CD14-positive monocyte (primary cell): ENCODE data around the gene PRAF2. TPM values are rescaled to one million over a fixed set of nuclear protein-coding genes. Genes with fewer than 3 reads are reported as not detected.

Experiments used
- DNase-seq, 3 donors: peaks; one replicate each; pipeline ENCODE4 v3.0.0-alpha.2; 2011 to 2022
- H2AFZ ChIP-seq: 2 replicates; pipeline ENCODE4 v1.6.0; 2012; ENCODE audit warnings: mild to moderate bottlenecking, low read depth, low read length, inconsistent platforms; ENCODE audit not compliant: insufficient read depth, poor library complexity, severe bottlenecking
- H3K27ac ChIP-seq, 2 donors: 1 replicate in 1 of 2; 2 replicates in 1 of 2; pipeline ENCODE4 v1.5.1; 2012 to 2013; ENCODE audit warnings: low read length in 2 of 2, control low read depth in 1 of 2, inconsistent platforms in 1 of 2, low read depth in 1 of 2, mild to moderate bottlenecking in 1 of 2
- H3K27me3 ChIP-seq, 2 donors: one replicate each; pipeline versions ENCODE4 v1.6.0 to v1.6.1; 2011 to 2013; ENCODE audit warnings: low read length in 2 of 2; ENCODE audit not compliant: control insufficient read depth in 2 of 2, insufficient read depth in 2 of 2
- H3K36me3 ChIP-seq, 2 donors: replicated peaks in 1 of 2; 1 replicate in 1 of 2; 2 replicates in 1 of 2; pipeline versions ENCODE4 v1.5.1 to v1.6.1; 2012 to 2013; ENCODE audit warnings: low read length in 2 of 2, control low read depth in 1 of 2, inconsistent platforms in 1 of 2, mild to moderate bottlenecking in 1 of 2; ENCODE audit not compliant: insufficient read depth in 2 of 2, control insufficient read depth in 1 of 2
- H3K4me1 ChIP-seq, 2 donors: 1 replicate in 1 of 2; 2 replicates in 1 of 2; pipeline versions ENCODE4 v1.5.1 to v1.6.1; 2012 to 2013; ENCODE audit warnings: low read length in 2 of 2, control low read depth in 1 of 2, inconsistent platforms in 1 of 2, mild to moderate bottlenecking in 1 of 2, moderate library complexity in 1 of 2; ENCODE audit not compliant: insufficient read depth in 2 of 2, control insufficient read depth in 1 of 2
- H3K4me2 ChIP-seq: replicated peaks from 2 replicates; pipeline ENCODE3; 2012; ENCODE audit warnings: low read length, moderate library complexity, mild to moderate bottlenecking; ENCODE audit not compliant: poor library complexity, severe bottlenecking; ENCODE audit errors: extremely low read depth
- H3K4me3 ChIP-seq, 3 experiments: fragments of 200-600 bp in 1 of 3; sonication (generic) in 1 of 3; replicated peaks in 1 of 3; 1 replicate in 2 of 3; 2 replicates in 1 of 3; pipeline ENCODE4 v1.5.1; 2011 to 2013; ENCODE audit warnings: low read length in 3 of 3, mild to moderate bottlenecking in 3 of 3, control low read depth in 2 of 3, low read depth in 2 of 3, inconsistent platforms in 1 of 3, moderate library complexity in 1 of 3
- H3K79me2 ChIP-seq: 2 replicates; pipeline ENCODE4 v1.6.0; 2012; ENCODE audit warnings: mild to moderate bottlenecking, control low read depth, inconsistent platforms, low read length, moderate library complexity; ENCODE audit not compliant: insufficient read depth
- H3K9ac ChIP-seq: 2 replicates; pipeline ENCODE4 v1.6.0; 2017; ENCODE audit warnings: low read length, mild to moderate bottlenecking; ENCODE audit not compliant: insufficient read depth, poor library complexity, severe bottlenecking
- H3K9me3 ChIP-seq, 2 donors: replicated peaks in 1 of 2; 1 replicate in 1 of 2; 2 replicates in 1 of 2; pipeline versions ENCODE4 v1.5.1 to v1.6.1; 2012 to 2013; ENCODE audit warnings: low read length in 2 of 2, control low read depth in 1 of 2; ENCODE audit not compliant: control insufficient read depth in 1 of 2, insufficient read depth in 1 of 2
- H4K20me1 ChIP-seq: 2 replicates; pipeline ENCODE4 v1.6.0; 2012; ENCODE audit warnings: mild to moderate bottlenecking, low read length, control low read depth, moderate library complexity; ENCODE audit not compliant: insufficient read depth
- H3K27ac Mint-ChIP-seq, 7 donors: one replicate each; pipeline ENCODE4 v1.8.0; 2020; ENCODE audit warnings: mild to moderate bottlenecking in 7 of 7, mixed read lengths in 7 of 7, moderate library complexity in 6 of 7, inconsistent platforms in 2 of 7
- H3K27me3 Mint-ChIP-seq, 3 donors: one replicate each; pipeline ENCODE4 v1.8.0; 2021 to 2022; ENCODE audit warnings: low read depth in 3 of 3, mild to moderate bottlenecking in 3 of 3, mixed read lengths in 3 of 3, moderate library complexity in 3 of 3, inconsistent platforms in 1 of 3
- H3K36me3 Mint-ChIP-seq, 2 donors: one replicate each; pipeline ENCODE4 v1.8.0; 2020; ENCODE audit warnings: mixed read lengths in 2 of 2, inconsistent platforms in 1 of 2, mild to moderate bottlenecking in 1 of 2
- H3K4me1 Mint-ChIP-seq: one replicate; pipeline ENCODE4 v1.8.0; 2020; ENCODE audit warnings: mild to moderate bottlenecking, mixed read lengths
- H3K4me3 Mint-ChIP-seq, 2 donors: one replicate each; pipeline ENCODE4 v1.8.0; 2020; ENCODE audit warnings: mild to moderate bottlenecking in 2 of 2, mixed read lengths in 2 of 2, moderate library complexity in 1 of 2
- H3K9me3 Mint-ChIP-seq, 7 donors: one replicate each; pipeline ENCODE4 v1.8.0; 2020 to 2022; ENCODE audit warnings: mixed read lengths in 7 of 7, mild to moderate bottlenecking in 6 of 7, moderate library complexity in 6 of 7, inconsistent platforms in 2 of 7
- CTCF ChIP-seq: fragments of 200-600 bp; IDR thresholded peaks from one replicate; pipeline ENCODE4 v1.8.0; 2022; ENCODE audit warnings: antibody characterized with exemption, mild to moderate bottlenecking
- WGBS: methylation state at CpG from one replicate; pipeline ENCODE4 v1.1.5; 2013; ENCODE audit warnings: missing lambda C conversion rate; ENCODE audit not compliant: insufficient coverage; 5-methylcytosine and 5-hydroxymethylcytosine counted together
- intact Hi-C, 2 donors: fragments of 100-400 bp; cut with micrococcal nuclease; formaldehyde crosslinking; loops; one replicate each; pipeline versions ENCODE4 v1.15.0 to v1.15.1; 2023
- polyA plus RNA-seq, 3 donors: library from polyadenylated mRNA; depleted of rRNA in 1 of 3; unstranded in 2 of 3; stranded (reverse) in 1 of 3; fragments of 300-500 nt in 2 of 3; fragments of >200 nt in 1 of 3; fragmentation: Illumina TruSeq in 2 of 3; gene quantifications; 1 replicate in 2 of 3; 2 replicates in 1 of 3; pipeline ENCODE4 v1.2.3, GENCODE V29; 2012 to 2021

Gene PRAF2
- polyA plus RNA-seq, 3 donors, result 4.1 to 7.9 (median 5.5) TPM

- TF ChIP-seq CTCF, result no peak
- Histone ChIP-seq H3K27ac (no peak overlapping the region), H3K9ac (no peak overlapping the region), H3K36me3 (no peaks in the 10 kb centered on the region), H3K9me3 (no peaks in the 10 kb centered on the region), H4K20me1 (no peaks in the 10 kb centered on the region), H3K79me2 (no peaks in the 10 kb centered on the region), H2AFZ (no peak overlapping the region), H3K4me2 (no peak overlapping the region), H3K4me3 (no peak overlapping the region), H3K4me1 (peaks cover 0 to 5% of the 10 kb centered on the region in 2 donors), H3K27me3 (no peaks in the 10 kb centered on the region)
- H3K9me3 Mint-ChIP-seq, result peaks cover 0 to 4% (median 0%) of the 10 kb centered on the region in 7 donors
- no peak overlapping the region for H3K4me3 Mint-ChIP-seq
- H3K4me1 Mint-ChIP-seq, result peaks cover 4% of the 10 kb centered on the region
- intact Hi-C loops, result no loop called here
- DNase-seq, result no peak
- no peaks in the 10 kb centered on the region for H3K36me3 Mint-ChIP-seq
- peaks cover 0 to 2% (median 0%) of the 10 kb centered on the region in 3 donors for H3K27me3 Mint-ChIP-seq
- no peak overlapping the region for H3K27ac Mint-ChIP-seq
- WGBS, result no CpG with 5 or more reads among the region's 10 CpGs
Measured at GRCh38 chrX:49059681-49060085, 14.1 kb downstream of the PRAF2 start.

GRCh38 chrX:49059201-49059600 lies 14.6 kb downstream of the PRAF2 start:
- Mint-ChIP-seq H3K4me3 (no peak overlapping the region), H3K27me3 (peaks cover 0 to 4% (median 0%) of the 10 kb centered on the region in 3 donors), H3K4me1 (peaks cover 8% of the 10 kb centered on the region), H3K27ac (peak overlapping the region in 1 of 7 donors; percentile 30), H3K9me3 (peaks cover 0 to 6% (median 1%) of the 10 kb centered on the region in 7 donors), H3K36me3 (no peaks in the 10 kb centered on the region)
- H3K36me3 ChIP-seq, result no peaks in the 10 kb centered on the region
- no peak overlapping the region for H3K27ac ChIP-seq
- no peak overlapping the region for H3K4me3 ChIP-seq
- TF ChIP-seq CTCF, result no peak
- H3K4me1 ChIP-seq, result peaks cover under 1 to 5% of the 10 kb centered on the region in 2 donors
- intact Hi-C loops, result no loop called here
- H3K9me3 ChIP-seq, result no peaks in the 10 kb centered on the region
- WGBS, result no CpG with 5 or more reads among the region's 6 CpGs
- H3K4me2 ChIP-seq, result no peak overlapping the region
- H3K9ac ChIP-seq, result no peak overlapping the region
- no peak overlapping the region for H2AFZ ChIP-seq
- DNase-seq, result no peak
- no peaks in the 10 kb centered on the region for H3K79me2 ChIP-seq
- H3K27me3 ChIP-seq, result no peaks in the 10 kb centered on the region
- H4K20me1 ChIP-seq, result no peaks in the 10 kb centered on the region
